Vagina (tissue), 2 donors: ENCODE measurements around the gene PCDHGA10. TPM values are rescaled to one million over a fixed set of nuclear protein-coding genes. Genes with fewer than 3 reads are reported as not detected.
"Not testable (repeated sequence)": the region's sequence is repeated elsewhere in the genome, so short reads cannot be mapped to it uniquely, and the experiment has no call there.

Experiments
- DNase-seq, 2 donors: peaks; one replicate each; pipeline ENCODE4 v3.0.0-alpha.2; 2017; ENCODE audit errors: extremely low spot score in 2 of 2
- H3K27ac ChIP-seq: fragments of 200-600 bp; sonication (generic); one replicate; pipeline ENCODE4 v1.5.1; 2019
- H3K27me3 ChIP-seq: fragments of 200-600 bp; sonication (generic); one replicate; pipeline ENCODE4 v1.5.1; 2019
- H3K36me3 ChIP-seq, 2 donors: fragments of 200-600 bp; sonication (generic); one replicate each; pipeline ENCODE4 v1.5.1; 2017 to 2019
- H3K4me1 ChIP-seq: fragments of 200-600 bp; sonication (generic); one replicate; pipeline ENCODE4 v1.5.1; 2019
- H3K4me3 ChIP-seq, 2 donors: fragments of 200-600 bp; sonication (generic); 1 replicate in 1 of 2; 2 replicates in 1 of 2; pipeline ENCODE4 v1.5.1; 2016 to 2019
- H3K9me3 ChIP-seq: fragments of 200-600 bp; sonication (generic); one replicate; pipeline ENCODE4 v1.5.1; 2019
- POLR2A ChIP-seq, 2 donors: fragments of 450-650 bp; IDR thresholded peaks; one replicate each; pipeline ENCODE4 v1.6.1; 2017; ENCODE audit warnings: antibody characterized with exemption in 2 of 2, mild to moderate bottlenecking in 2 of 2, moderate library complexity in 2 of 2
- POLR2AphosphoS5 ChIP-seq, 2 donors: sonication (generic); formaldehyde crosslinking; IDR thresholded peaks; one replicate each; pipeline ENCODE4 v1.9.0; 2017; ENCODE audit warnings: antibody characterized with exemption in 2 of 2, mild to moderate bottlenecking in 2 of 2, low read depth in 1 of 2; ENCODE audit not compliant: insufficient read depth in 1 of 2
- intact Hi-C: fragments of 100-400 bp; cut with DNase I; formaldehyde crosslinking; loops from one replicate; pipeline ENCODE4 v1.15.1; 2023
- total RNA-seq: library from RNA; depleted of rRNA; stranded (reverse); fragments of >200 nt; gene quantifications from one replicate; pipeline ENCODE4 v1.2.3, GENCODE V29; 2016
- TF ChIP-seq, protein P1 (sequence below), 3 experiments: fragments of 450-650 bp in 2 of 3; fragments of 200-600 bp in 1 of 3; sonication (generic) in 1 of 3; IDR thresholded peaks; one replicate each; pipeline ENCODE4 v1.5.1; 2017 to 2019; ENCODE audit warnings: antibody characterized with exemption in 3 of 3, mild to moderate bottlenecking in 2 of 3, moderate library complexity in 2 of 3

The PCDHGA10 gene
- total RNA-seq, 1 donor from 2014 or later: 10.6 TPM

DNA sequence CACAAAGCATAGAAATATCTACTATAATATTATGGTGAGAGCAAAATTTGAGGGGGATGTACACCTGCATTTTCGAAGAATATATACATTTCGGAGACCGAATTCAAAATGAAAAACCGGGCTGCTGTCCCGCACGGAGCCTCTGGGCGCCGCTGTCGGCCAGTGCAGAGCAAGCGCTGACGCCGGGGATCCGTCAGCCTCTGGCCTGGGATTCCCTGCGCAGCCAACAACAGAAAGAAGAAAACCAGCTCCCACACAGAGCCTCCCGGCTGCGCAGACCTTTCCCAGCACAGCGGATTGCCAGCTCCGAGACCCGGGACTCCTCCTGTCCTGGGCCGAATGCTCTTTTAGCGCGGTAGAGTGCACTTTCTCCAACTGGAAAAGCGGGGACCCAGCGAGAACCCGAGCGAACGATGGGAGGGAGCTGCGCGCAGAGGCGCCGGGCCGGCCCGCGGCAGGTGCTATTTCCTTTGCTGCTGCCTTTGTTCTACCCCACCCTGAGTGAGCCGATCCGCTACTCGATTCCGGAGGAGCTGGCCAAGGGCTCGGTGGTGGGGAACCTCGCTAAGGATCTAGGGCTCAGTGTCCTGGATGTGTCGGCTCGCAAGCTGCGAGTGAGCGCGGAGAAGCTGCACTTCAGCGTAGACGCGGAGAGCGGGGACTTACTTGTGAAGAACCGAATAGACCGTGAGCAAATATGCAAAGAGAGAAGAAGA lies 4.8 kb upstream of the PCDHGA10 start, which contains the start of gene PCDHGB6:
Gene PCDHGB6 (plus strand): TSS at position 232 of the 716 bp plus-strand sequence. CDS start 182 bp downstream, at position 414.
- intact Hi-C loops, H3K36me3 ChIP-seq, H3K27ac ChIP-seq, H3K4me1 ChIP-seq, H3K27me3 ChIP-seq, DNase-seq: not testable (repeated sequence)
- peak within 1 kb of the TSS; percentile 5 to 13 for H3K4me3 ChIP-seq
- TF ChIP-seq, protein P1, sequence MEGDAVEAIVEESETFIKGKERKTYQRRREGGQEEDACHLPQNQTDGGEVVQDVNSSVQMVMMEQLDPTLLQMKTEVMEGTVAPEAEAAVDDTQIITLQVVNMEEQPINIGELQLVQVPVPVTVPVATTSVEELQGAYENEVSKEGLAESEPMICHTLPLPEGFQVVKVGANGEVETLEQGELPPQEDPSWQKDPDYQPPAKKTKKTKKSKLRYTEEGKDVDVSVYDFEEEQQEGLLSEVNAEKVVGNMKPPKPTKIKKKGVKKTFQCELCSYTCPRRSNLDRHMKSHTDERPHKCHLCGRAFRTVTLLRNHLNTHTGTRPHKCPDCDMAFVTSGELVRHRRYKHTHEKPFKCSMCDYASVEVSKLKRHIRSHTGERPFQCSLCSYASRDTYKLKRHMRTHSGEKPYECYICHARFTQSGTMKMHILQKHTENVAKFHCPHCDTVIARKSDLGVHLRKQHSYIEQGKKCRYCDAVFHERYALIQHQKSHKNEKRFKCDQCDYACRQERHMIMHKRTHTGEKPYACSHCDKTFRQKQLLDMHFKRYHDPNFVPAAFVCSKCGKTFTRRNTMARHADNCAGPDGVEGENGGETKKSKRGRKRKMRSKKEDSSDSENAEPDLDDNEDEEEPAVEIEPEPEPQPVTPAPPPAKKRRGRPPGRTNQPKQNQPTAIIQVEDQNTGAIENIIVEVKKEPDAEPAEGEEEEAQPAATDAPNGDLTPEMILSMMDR (IDR thresholded peaks at IDR 0.05): peak in 1 of 3 experiments; percentile 22
- H3K9me3 ChIP-seq: peaks cover 87% of the 10 kb centered on the region

DNA sequence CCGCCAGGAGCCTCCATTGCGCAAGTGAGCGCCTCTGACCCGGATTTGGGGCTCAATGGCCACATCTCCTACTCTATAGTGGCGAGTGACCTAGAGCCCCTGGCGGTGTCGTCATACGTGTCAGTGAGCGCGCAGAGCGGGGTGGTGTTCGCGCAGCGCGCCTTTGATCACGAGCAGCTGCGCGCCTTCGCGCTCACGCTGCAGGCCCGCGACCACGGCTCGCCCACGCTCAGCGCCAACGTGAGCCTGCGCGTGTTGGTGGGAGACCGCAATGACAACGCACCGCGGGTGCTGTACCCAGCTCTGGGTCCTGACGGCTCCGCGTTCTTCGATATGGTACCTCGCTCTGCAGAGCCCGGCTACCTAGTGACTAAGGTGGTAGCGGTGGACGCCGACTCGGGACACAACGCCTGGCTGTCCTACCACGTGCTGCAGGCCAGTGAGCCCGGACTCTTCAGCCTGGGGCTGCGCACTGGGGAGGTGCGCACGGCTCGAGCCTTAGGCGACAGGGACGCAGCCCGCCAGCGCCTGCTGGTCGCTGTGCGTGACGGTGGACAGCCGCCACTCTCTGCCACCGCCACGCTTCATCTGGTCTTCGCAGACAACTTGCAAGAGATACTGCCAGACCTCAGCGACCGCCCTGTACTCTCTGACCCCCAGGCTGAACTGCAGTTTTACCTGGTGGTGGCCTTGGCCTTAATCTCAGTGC lies 3.0 kb upstream of the PCDHGA10 start:
- TF ChIP-seq POLR2A (IDR thresholded peaks at IDR 0.05) (no peak), POLR2AphosphoS5 (IDR thresholded peaks at IDR 0.05; ENCODE audit: insufficient read depth in 1 of 2, low read depth in 1 of 2) (no peak)
- TF ChIP-seq, protein P1 (IDR thresholded peaks at IDR 0.05): no peak
- intact Hi-C loops: loop anchor here (10.0 kb wide), 2 partner anchors 115 to 155 kb away; no protein-coding TSS in a partner anchor
- H3K27ac ChIP-seq: no peak overlapping the region
- H3K9me3 ChIP-seq: peaks cover 87% of the 10 kb centered on the region
- DNase-seq: no peak
- H3K4me3 ChIP-seq: no peak overlapping the region
- no peaks in the 10 kb centered on the region for H3K4me1 ChIP-seq
- peaks cover 0 to 6% of the 10 kb centered on the region in 2 donors for H3K36me3 ChIP-seq
- H3K27me3 ChIP-seq: no peaks in the 10 kb centered on the region

DNA sequence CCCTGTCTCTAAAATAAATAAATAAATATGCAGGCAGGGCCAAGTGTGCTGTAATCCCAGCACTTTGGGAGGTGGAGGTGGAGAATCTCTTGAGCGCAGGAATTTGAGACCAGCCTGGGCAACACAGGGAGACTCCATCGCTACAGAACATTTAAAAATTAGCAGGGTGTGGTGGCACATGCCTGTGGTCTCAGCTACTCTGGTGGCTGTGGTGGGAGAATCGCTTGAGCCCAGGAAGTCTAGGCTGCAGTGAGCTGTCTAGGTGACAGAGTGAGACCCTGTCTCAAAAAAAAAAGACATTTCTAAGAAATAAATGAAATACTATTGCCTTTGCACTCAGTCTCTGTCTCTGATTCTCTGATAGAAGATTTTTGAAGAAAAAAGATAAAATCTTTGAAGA lies 1.2 kb upstream of the PCDHGA10 start:
- Histone ChIP-seq H3K4me1 (no peaks in the 10 kb centered on the region), H3K9me3 (peaks cover 81% of the 10 kb centered on the region), H3K4me3 (no peak overlapping the region), H3K36me3 (peaks cover 0 to 6% of the 10 kb centered on the region in 2 donors), H3K27ac (no peak overlapping the region), H3K27me3 (no peaks in the 10 kb centered on the region)
- no peak for DNase-seq
- intact Hi-C loops: loop anchor here (10.0 kb wide), 2 partner anchors 113 to 153 kb away; no protein-coding TSS in a partner anchor
- TF ChIP-seq, protein P1 (IDR thresholded peaks at IDR 0.05): no peak
- TF ChIP-seq POLR2A (IDR thresholded peaks at IDR 0.05) (no peak), POLR2AphosphoS5 (IDR thresholded peaks at IDR 0.05; ENCODE audit: insufficient read depth in 1 of 2, low read depth in 1 of 2) (no peak)

DNA sequence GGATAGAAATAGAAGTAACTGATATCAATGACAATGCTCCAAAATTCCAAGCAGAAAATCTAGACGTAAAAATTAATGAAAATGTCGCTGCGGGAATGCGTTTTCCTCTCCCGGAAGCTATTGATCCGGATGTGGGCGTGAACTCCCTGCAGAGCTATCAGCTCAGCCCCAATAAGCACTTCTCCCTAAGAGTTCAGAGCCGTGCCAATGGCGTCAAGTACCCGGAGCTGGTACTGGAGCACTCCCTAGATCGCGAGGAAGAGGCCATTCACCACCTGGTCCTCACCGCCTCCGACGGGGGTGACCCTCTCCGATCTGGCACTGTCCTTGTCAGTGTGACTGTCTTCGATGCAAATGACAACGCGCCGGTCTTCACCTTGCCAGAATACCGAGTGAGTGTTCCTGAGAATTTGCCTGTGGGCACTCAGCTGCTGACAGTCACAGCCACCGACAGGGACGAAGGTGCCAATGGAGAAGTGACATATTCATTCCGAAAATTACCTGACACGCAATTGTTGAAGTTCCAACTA lies 818 bp downstream of the PCDHGA10 start:
- Histone ChIP-seq H3K4me1 (no peaks in the 10 kb centered on the region), H3K36me3 (peaks cover 0 to 6% of the 10 kb centered on the region in 2 donors), H3K27ac (no peak overlapping the region), H3K27me3 (no peaks in the 10 kb centered on the region), H3K4me3 (peak overlapping the region; percentile 10 to 26), H3K9me3 (peaks cover 78% of the 10 kb centered on the region)
- TF ChIP-seq POLR2AphosphoS5 (IDR thresholded peaks at IDR 0.05; ENCODE audit: insufficient read depth in 1 of 2, low read depth in 1 of 2): no peak
- no peak for TF ChIP-seq POLR2A (IDR thresholded peaks at IDR 0.05)
- TF ChIP-seq, protein P1 (IDR thresholded peaks at IDR 0.05): no peak
- no peak for DNase-seq
- intact Hi-C loops: loop anchor here (10.0 kb wide), 2 partner anchors 111 to 151 kb away; no protein-coding TSS in a partner anchor

DNA sequence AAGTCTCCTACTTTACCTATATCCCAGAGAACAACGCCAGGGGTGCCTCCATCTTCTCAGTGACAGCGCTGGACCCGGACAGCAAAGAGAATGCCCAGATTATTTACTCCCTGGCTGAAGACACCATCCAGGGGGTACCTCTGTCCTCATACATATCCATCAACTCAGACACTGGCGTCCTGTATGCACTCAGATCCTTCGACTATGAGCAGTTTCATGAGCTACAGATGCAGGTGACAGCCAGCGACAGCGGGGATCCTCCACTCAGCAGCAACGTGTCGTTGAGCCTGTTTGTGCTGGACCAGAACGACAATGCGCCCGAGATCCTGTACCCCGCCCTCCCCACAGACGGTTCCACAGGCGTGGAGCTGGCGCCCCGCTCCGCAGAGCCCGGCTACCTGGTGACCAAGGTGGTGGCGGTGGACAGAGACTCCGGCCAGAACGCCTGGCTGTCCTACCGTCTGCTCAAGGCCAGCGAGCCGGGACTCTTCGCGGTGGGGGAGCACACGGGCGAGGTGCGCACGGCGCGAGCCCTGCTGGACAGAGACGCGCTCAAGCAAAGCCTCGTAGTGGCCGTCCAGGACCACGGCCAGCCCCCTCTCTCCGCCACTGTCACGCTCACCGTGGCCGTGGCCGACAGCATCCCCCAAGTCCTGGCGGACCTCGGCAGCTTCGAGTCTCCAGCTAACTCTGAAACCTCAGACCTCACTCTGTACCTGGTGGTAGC lies 1.9 kb downstream of the PCDHGA10 start:
- intact Hi-C loops: loop anchor here (10.0 kb wide), 2 partner anchors 110 to 150 kb away; no protein-coding TSS in a partner anchor
- H3K27ac ChIP-seq, H3K4me1 ChIP-seq, H3K4me3 ChIP-seq, H3K36me3 ChIP-seq, H3K27me3 ChIP-seq, DNase-seq: not testable (repeated sequence)
- peaks cover 78% of the 10 kb centered on the region for H3K9me3 ChIP-seq

DNA sequence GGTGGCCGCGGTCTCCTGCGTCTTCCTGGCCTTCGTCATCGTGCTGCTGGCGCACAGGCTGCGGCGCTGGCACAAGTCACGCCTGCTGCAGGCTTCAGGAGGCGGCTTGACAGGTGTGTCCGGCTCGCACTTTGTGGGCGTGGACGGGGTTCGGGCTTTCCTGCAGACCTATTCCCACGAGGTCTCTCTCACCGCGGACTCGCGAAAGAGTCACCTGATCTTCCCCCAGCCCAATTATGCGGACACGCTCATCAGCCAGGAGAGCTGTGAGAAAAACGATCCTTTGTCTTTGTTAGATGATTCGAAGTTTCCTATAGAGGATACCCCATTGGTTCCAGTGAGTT lies 2.5 kb downstream of the PCDHGA10 start:
- not testable (repeated sequence) for H3K4me1 ChIP-seq, DNase-seq, H3K27me3 ChIP-seq, H3K36me3 ChIP-seq, H3K4me3 ChIP-seq, H3K27ac ChIP-seq
- intact Hi-C loops: loop anchor here (10.0 kb wide), 2 partner anchors 110 to 150 kb away; no protein-coding TSS in a partner anchor
- H3K9me3 ChIP-seq: peaks cover 78% of the 10 kb centered on the region
